HCT116 (cell line): ENCODE measurements around the gene TNIK. TPM values are rescaled to one million over a fixed set of nuclear protein-coding genes. Genes with fewer than 3 reads are reported as not detected.

Source experiments
- ATAC-seq: fragments of 200-7000 bp; cut with Tn5 transposase; 2 replicates; pipeline ENCODE4 v1.9.1; 2020; ENCODE audit warnings: mild to moderate bottlenecking, moderate library complexity
- BruUV-seq: library from RNA; stranded (reverse); fragments of 400-500 nt; replicated peaks from 2 replicates; lab custom pipeline; 2021; lab: Mats Ljungman, UMichigan
- CTCF ChIA-PET: fragments of 300-600 bp; sonication (Branson Sonifier 250); formaldehyde crosslinking; loops from one replicate; lab custom pipeline; 2021; ENCODE audit warnings: antibody characterized with exemption; lab: Charles Lee
- POLR2A ChIA-PET: fragments of 300-600, 350-600 bp; sonication (Branson Sonifier 250); formaldehyde crosslinking; loops from one replicate; lab custom pipeline; 2021; ENCODE audit warnings: antibody characterized with exemption; lab: Charles Lee
- RAD21 ChIA-PET, 2 experiments: fragments of 300-600 bp; sonication (Branson Sonifier 250); formaldehyde crosslinking; loops; one replicate each; lab custom pipeline; 2023; ENCODE audit warnings: low total read pairs in 2 of 2; ENCODE audit not compliant: uncharacterized antibody in 2 of 2, unreplicated experiment in 2 of 2, low non-redundant PET in 1 of 2; lab: Charles Lee
- DNase-seq: peaks from one replicate; pipeline ENCODE4 v3.0.0-alpha.2; 2010; ENCODE audit warnings: low read depth, low spot score
- H2AFZ ChIP-seq: fragments of 200-600 bp; shearing (Covaris generic), sonication (generic); 2 replicates; pipeline ENCODE4 v1.6.1; 2017; ENCODE audit warnings: low read depth, mixed run types, mixed read lengths, antibody characterized with exemption, low read length; ENCODE audit not compliant: poor library complexity, severe bottlenecking
- H3K27ac ChIP-seq: 2 replicates; pipeline ENCODE4 v1.5.1; 2012; ENCODE audit warnings: low read depth, low read length
- H3K27me3 ChIP-seq: fragments of 200-600 bp; sonication (generic); 2 replicates; pipeline ENCODE4 v1.6.1; 2016; ENCODE audit warnings: mixed run types, low read length, mixed read lengths; ENCODE audit not compliant: insufficient read depth
- H3K36me3 ChIP-seq, 2 experiments: fragments of 200-500 bp in 1 of 2; fragments of 200-600 bp in 1 of 2; sonication (Bioruptor generic) in 1 of 2; sonication (generic) in 1 of 2; 2 replicates each; pipeline versions ENCODE4 v1.5.1 to v1.6.1; 2014 to 2016; ENCODE audit warnings: low read length in 2 of 2, inconsistent platforms in 1 of 2, mixed read lengths in 1 of 2, mixed run types in 1 of 2; ENCODE audit not compliant: insufficient read depth in 2 of 2, control insufficient read depth in 1 of 2
- H3K4me1 ChIP-seq, 2 experiments: fragments of 200-600 bp in 1 of 2; sonication (generic) in 1 of 2; 2 replicates each; pipeline versions ENCODE4 v1.5.1 to v1.6.1; 2012 to 2017; ENCODE audit warnings: low read length in 2 of 2, inconsistent platforms in 1 of 2, mild to moderate bottlenecking in 1 of 2, mixed read lengths in 1 of 2, mixed run types in 1 of 2, moderate library complexity in 1 of 2; ENCODE audit not compliant: insufficient read depth in 2 of 2, control insufficient read depth in 1 of 2
- H3K4me2 ChIP-seq: fragments of 200-600 bp; sonication (generic); 2 replicates; pipeline ENCODE4 v1.6.1; 2017; ENCODE audit warnings: mixed run types, low read length, mixed read lengths
- H3K4me3 ChIP-seq, 2 experiments: fragments of 200-600 bp in 1 of 2; sonication (generic) in 1 of 2; replicated peaks in 1 of 2; 2 replicates each; pipeline ENCODE4 v1.5.1; 2011 to 2016; ENCODE audit warnings: low read length in 2 of 2, control low read depth in 1 of 2, low read depth in 1 of 2, mild to moderate bottlenecking in 1 of 2, mixed read lengths in 1 of 2, mixed run types in 1 of 2
- H3K79me2 ChIP-seq: fragments of 200-600 bp; sonication (generic); 2 replicates; pipeline ENCODE4 v1.6.1; 2017; ENCODE audit warnings: mild to moderate bottlenecking, mixed run types, low read length, moderate library complexity, mixed read lengths; ENCODE audit not compliant: insufficient read depth
- H3K9ac ChIP-seq: fragments of 200-600 bp; sonication (generic); 2 replicates; pipeline ENCODE4 v1.6.1; 2016; ENCODE audit warnings: low read length, mixed read lengths
- H3K9me2 ChIP-seq: fragments of 200-600 bp; sonication (generic), shearing (Covaris generic); 2 replicates; pipeline ENCODE4 v1.6.1; 2017; ENCODE audit warnings: mixed run types, mild to moderate bottlenecking, moderate library complexity; ENCODE audit not compliant: insufficient read depth
- H3K9me3 ChIP-seq, 2 experiments: fragments of 200-500 bp in 1 of 2; fragments of 200-600 bp in 1 of 2; sonication (Bioruptor generic) in 1 of 2; sonication (generic) in 1 of 2; 2 replicates each; pipeline ENCODE4 v1.6.1; 2014 to 2017; ENCODE audit warnings: low read length in 2 of 2, mixed read lengths in 2 of 2, inconsistent platforms in 1 of 2, low read depth in 1 of 2, mild to moderate bottlenecking in 1 of 2, mixed run types in 1 of 2, moderate library complexity in 1 of 2; ENCODE audit not compliant: control insufficient read depth in 1 of 2, insufficient read depth in 1 of 2
- H4K20me1 ChIP-seq: fragments of 200-600 bp; sonication (generic), shearing (Covaris generic); 2 replicates; pipeline ENCODE4 v1.6.1; 2017; ENCODE audit warnings: mixed run types, mild to moderate bottlenecking, moderate library complexity; ENCODE audit not compliant: insufficient read depth
- EZH2phosphoT487 ChIP-seq: fragments of 200-600 bp; IDR thresholded peaks from 2 replicates; pipeline ENCODE4 v1.6.1; 2018; ENCODE audit warnings: antibody characterized with exemption, borderline replicate concordance
- FOSL1 ChIP-seq: IDR thresholded peaks from 2 replicates; pipeline ENCODE4 v1.6.1; 2012; ENCODE audit warnings: low read depth
- REST ChIP-seq: IDR thresholded peaks from 2 replicates; pipeline ENCODE4 v1.6.1; 2012; ENCODE audit warnings: low read depth
- SP1 ChIP-seq: IDR thresholded peaks from 2 replicates; pipeline ENCODE4 v1.6.1; 2012; ENCODE audit warnings: low read depth
- ZBTB33 ChIP-seq: IDR thresholded peaks from 2 replicates; pipeline ENCODE4 v1.6.1; 2011; ENCODE audit warnings: mild to moderate bottlenecking, low read length, moderate library complexity; ENCODE audit not compliant: insufficient replicate concordance; ENCODE audit errors: extremely low read depth
- ZFX ChIP-seq: fragments of 450-650 bp; IDR thresholded peaks from 2 replicates; pipeline ENCODE4 v1.6.1; 2017
- intact Hi-C: fragments of 100-400 bp; cut with micrococcal nuclease; formaldehyde crosslinking; loops from 2 replicates; pipeline ENCODE4 v1.10.0; 2022
- total RNA-seq: library from RNA; stranded (reverse); gene quantifications from one replicate; pipeline ENCODE4 v1.2.1, GENCODE V29; 2021; ENCODE audit not compliant: unreplicated experiment

The TNIK gene
- total RNA-seq, 1 experiment from 2014 or later = 24.1 TPM

DNA sequence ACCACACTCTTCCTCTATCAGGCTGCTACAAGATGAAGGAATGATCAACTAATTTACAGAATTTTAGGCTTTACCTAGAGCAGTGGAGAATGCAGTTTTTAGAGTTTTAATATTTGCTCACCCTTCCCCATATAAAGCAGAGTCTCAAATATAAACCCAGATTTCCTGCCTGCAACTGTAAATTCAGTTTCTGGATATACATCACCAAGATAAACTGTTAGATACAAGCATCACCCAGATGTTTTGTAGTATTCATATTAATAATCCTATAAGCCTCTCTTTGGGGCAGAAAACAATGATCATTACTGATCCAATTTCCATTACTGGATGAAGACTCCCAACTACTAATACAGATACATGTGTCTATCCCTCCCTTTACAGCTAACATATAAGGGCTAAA is 205.9 kb downstream of the TNIK start:
- H3K79me2 ChIP-seq = no peaks in the 10 kb centered on the region
- H3K9me2 ChIP-seq = no peaks in the 10 kb centered on the region
- TF ChIP-seq REST (no peak), EZH2phosphoT487 (no peak), SP1 (no peak), ZFX (no peak), ZBTB33 (no peak), FOSL1 (no peak)
- no peaks in the 10 kb centered on the region for H3K9me3 ChIP-seq
- no peaks in the 10 kb centered on the region for H3K27me3 ChIP-seq
- CTCF ChIA-PET = no interaction called here
- intact Hi-C loops = no loop called here
- POLR2A ChIA-PET = no interaction called here
- no peak overlapping the region for H3K9ac ChIP-seq
- ATAC-seq (no peak), DNase-seq (no peak)
- no peak overlapping the region for H3K4me2 ChIP-seq
- no peaks in the 10 kb centered on the region for H4K20me1 ChIP-seq
- no peak overlapping the region for H2AFZ ChIP-seq
- no peak overlapping the region for H3K4me3 ChIP-seq
- peaks cover 48 to 49% of the 10 kb centered on the region in 2 experiments for H3K4me1 ChIP-seq
- peak overlapping the region; percentile 76; the same call in 1 of the 2 replicates for H3K27ac ChIP-seq
- BruUV-seq = no TSS peak
- RAD21 ChIA-PET = no interaction called here
- no peaks in the 10 kb centered on the region for H3K36me3 ChIP-seq
